Measurements from ENCODE around the gene MMP23B.
A peak's percentile ranks its signal among the peaks of the same experiment; 100 is the strongest.
"Not testable (repeated sequence)": the region's sequence is repeated elsewhere in the genome, so short reads cannot be mapped to it uniquely, and the experiment has no call there.

MMP23B gene

GRCh38 chr1:1630965-1631781, 800 bp upstream of the MMP23B start:
- DNase-seq (ENCODE audit: low read depth) = no peak

DNA sequence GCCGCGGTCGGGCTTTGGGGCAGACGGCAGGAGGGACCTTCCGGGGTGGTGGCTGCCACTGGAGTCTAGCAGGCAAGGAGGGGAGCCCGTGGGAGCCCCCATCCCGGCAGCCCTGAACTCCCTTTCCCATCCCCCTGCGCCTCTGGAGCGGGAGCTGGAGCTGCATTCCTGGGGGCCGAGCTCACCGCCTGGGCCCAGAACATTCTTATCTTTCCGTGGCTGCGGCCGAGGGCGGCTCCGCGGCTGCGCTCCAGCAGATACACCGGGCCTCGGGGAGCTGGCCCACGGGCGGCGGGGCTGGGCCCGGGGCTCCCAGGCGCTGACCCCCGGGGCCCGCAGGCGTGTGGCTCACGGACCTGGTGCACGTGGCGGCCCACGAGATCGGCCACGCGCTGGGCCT, 1.4 kb downstream of the MMP23B start:
- DNase-seq (ENCODE audit: low read depth) = not testable (repeated sequence)

DNA sequence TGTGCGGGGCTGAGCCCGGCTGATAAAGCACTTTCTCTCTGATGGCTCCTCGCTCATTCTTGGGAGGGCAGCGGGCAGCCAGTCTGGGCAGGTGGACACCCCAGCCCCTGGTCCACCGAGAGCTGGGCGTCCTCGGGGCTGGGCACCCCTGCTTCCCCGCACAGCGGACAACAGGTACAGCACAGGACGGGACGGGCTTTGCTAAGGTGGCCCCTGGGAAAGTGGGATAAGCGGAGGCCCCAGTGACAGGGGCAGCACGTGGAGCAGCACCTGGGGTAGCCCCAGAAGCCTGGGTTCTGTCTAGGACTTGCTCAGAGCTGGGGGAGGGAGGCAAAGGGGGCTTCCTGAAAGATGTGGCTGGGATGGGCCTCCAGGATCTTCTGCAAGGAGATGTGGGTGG, 2.6 kb downstream of the MMP23B start:
- not testable (repeated sequence) for DNase-seq (ENCODE audit: low read depth)

- DNase-seq (ENCODE audit: low read depth) = not testable (repeated sequence)
Measured at GRCh38 chr1:1636621-1637478, 4.9 kb downstream of the MMP23B start.

DNA sequence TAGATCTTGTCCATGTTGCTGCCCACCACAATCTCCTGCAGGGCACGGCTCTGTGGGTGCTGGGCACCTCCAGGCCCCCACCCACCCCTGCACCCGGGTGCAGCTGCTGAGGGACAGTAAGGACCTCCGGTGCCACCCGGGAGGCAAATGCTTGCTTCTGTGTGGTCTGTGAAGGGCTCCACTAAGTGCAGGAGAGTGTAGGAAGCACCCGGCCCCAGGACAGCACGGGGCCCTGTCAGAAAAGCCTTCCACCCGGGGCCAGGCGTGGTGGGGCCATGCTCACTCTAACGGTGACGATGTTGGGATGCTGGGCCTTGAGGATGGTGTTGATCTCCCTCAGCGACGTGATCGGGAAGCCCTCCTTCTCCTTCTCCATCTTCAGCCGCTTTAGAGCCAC, 5.5 kb downstream of the MMP23B start:
- not testable (repeated sequence) for DNase-seq (ENCODE audit: low read depth)

- DNase-seq (ENCODE audit: low read depth) = not testable (repeated sequence)
Measured at GRCh38 chr1:1638528-1638927, 6.6 kb downstream of the MMP23B start.

- DNase-seq (ENCODE audit: low read depth) = not testable (repeated sequence)
Measured at GRCh38 chr1:1639368-1639767, 7.4 kb downstream of the MMP23B start.

DNA sequence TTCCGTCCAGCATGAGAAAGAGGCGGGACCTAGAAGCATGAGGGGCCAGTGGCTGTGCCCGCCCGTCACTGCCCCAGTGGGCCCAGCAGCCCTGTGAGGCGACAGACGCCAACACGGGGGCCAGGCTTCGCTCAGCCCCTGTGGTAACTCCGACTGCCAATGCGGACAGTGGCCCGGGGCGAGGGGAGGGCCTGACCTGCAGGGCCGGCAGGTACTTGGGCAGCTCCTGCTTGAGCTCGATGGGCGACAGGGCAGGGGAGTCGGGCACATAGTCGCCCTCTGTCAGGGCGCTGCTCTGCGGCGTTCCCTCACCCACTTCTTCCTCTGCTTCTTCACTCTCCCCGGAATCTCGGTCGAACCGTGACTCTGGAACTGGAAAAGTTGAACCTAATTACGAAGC, 8.1 kb downstream of the MMP23B start:
- DNase-seq (ENCODE audit: low read depth) = not testable (repeated sequence)

- DNase-seq (ENCODE audit: low read depth) = not testable (repeated sequence)
Measured at GRCh38 chr1:1640711-1641461, 8.9 kb downstream of the MMP23B start.

GRCh38 chr1:1646326-1646725, 14.4 kb downstream of the MMP23B start:
- not testable (repeated sequence) for DNase-seq (ENCODE audit: low read depth)

- not testable (repeated sequence) for DNase-seq (ENCODE audit: low read depth)
Measured at GRCh38 chr1:1647567-1648241, 15.7 kb downstream of the MMP23B start.

GRCh38 chr1:1648265-1648664, 16.3 kb downstream of the MMP23B start:
- DNase-seq (ENCODE audit: low read depth) = not testable (repeated sequence)

DNA sequence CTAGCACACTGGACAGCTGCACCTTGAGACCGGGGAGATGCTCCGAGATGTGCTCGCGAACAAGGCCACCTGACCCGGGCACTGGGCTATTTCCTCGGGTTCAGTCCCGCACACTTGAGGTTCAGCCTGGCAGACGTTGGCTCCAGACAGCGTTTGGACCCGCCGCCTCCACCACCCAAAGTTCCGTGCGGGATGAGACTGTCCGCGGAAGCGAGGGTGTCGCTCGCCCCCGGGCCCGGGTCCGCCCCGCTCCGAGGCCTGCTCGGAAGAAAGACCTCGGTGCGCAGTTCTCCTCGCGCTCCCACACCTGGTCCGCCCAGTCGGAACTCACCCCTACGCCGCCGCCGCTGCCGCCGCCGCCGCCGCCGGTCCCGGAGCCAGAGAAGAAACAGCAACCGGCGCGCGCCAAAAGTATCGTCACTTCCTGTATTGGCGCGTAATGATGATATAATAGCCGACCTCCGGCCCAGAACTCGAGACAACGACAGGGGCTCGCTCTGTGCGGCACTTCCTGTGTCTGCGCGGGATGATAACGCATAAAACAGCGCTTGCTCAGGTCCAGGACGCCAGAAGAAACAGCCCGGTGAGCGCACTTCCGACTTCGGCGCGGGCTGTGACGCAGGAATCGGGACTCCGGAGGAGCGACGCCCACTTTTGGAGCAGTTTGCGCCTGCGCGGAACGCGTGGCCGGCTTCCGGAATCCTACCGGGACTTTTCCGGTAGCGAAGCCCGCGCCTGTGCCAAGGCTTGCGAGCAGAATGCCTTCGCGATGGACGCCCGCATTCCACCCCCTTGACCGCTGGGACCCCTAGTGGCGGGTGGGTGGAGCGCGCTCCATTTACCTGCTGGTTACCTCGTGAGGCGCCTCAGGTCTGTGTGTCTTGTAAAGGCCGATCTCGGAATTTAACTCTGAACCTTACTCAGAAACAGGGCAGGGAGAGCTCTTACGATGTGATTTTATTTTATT, 26.9 kb downstream of the MMP23B start, which contains the start of gene CDK11B:
TSS of gene CDK11B (minus strand) at position 422 of the 967 bp plus-strand sequence. CDS start 1,519 bp downstream, outside the sequence.
- DNase-seq (ENCODE audit: low read depth) = peak; percentile 91

GRCh38 chr1:1662392-1662791, 30.4 kb downstream of the MMP23B start:
- DNase-seq (ENCODE audit: low read depth) = not testable (repeated sequence)

DNA sequence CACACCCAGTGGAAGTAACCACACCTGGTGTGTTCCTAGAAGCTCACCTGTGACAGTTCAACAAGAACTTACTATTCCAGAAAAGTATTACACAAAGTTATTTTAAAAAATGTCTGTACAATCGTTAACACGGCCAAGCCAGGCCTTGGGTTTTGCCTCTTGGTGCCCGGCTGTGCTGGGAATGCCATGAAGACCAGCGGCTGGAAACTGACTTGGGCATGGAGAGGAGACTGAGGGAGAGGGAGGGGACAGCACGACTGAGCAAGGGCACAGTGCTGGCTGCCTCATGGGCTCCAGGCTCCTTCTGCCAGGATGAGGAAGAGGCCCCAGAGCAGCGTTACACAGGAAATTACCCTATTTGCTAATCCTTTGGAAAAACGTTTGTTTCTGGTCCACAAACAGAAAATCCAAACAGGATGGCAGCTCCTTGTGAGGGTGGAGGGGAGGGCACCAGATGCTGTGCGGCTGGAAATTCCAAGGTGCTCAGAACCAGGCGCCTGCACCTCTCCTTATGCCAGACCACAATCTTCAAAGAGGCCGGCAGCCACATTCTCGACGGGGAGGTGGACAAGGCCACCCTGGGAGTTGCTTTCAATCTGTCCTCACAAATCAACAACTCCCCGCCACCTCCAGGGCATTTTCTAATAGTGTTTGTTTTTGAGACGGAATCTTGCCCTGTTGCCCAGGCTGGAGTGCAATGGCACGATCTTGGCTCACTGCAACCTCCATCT, 31.0 kb downstream of the MMP23B start:
- not testable (repeated sequence) for DNase-seq (ENCODE audit: low read depth)

- not testable (repeated sequence) for DNase-seq (ENCODE audit: low read depth)
Measured at GRCh38 chr1:1664318-1664717, 32.3 kb downstream of the MMP23B start.

DNA sequence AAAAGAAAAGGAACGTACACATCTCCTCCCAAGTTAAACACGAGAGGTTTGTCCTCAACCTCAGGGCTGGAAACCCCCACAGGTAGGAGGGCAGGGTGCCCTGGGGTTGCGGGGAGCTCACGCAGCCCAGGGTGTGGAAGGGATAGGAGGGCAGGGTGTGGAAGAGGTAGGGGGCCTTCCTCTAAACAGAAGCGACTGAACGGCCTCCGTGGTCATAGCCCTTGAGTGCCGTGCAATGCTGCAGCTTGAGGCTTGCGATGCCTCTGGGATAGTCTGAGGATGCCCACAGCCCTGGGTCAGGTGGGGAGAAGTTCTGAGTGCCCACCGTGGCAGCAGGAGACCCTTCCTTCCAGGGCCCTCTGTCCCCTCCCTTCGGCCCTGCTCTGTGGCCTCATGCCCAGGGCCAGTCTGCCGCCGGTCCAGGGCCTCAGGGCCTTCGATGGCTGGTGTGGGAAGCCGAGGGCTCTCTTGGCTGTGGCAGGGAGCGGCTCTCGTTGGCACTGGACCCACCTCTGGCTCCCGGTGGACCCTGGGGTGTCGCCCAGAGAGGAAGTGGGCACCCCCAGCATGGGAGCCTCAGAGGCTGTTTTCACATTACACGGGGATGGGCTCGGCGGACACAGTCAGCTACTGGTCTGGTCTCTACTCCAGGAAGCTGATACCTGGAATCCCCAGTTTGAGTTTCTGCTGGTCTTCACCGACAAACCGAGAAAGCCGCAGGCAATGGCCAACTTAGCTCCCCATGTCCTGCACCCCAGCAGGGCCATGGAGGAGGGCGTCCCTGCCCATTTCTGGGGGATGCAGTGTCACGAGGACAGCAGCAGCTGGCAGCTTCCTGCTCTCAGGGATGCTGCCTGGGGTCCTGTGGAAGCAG, 33.2 kb downstream of the MMP23B start:
- DNase-seq (ENCODE audit: low read depth) = no peak

DNA sequence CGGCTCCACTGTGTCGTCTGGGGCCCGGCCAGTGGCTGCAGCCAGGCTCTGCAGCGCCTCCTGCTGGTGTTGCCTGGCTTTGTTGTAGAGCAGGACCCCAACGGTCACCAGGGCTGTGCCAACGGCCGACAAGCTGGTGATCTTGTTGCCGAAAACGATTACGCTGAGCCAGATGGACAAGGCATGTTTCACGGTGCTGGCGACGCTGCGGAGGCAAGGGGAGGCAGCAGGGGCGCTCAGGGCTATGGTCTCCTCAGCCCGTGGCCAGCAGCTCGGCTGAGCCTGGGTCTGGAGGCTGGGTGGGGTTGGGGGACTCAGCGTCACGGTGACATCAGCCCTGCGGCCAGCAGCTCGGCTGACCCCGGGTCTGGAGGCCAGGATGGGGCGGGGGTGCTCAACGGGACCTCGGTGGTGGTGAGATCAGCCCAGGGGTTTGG, 33.9 kb downstream of the MMP23B start:
- DNase-seq (ENCODE audit: low read depth) = no peak

Data from activated gamma-delta T cell treated with anti-CD3 and anti-CD28 coated beads, Interleukin-2, amount 50 U/mL, for 16 hours (primary cell).